HUES6 (cell line): ENCODE measurements around the gene SUSD2.

Experiments
- H3K27ac ChIP-seq: 2 replicates; pipeline ENCODE4 v1.7.0; 2013; ENCODE audit warnings: low read depth, mild to moderate bottlenecking, low read length, inconsistent platforms
- H3K27me3 ChIP-seq: 2 replicates; pipeline ENCODE4 v1.6.1; 2013; ENCODE audit warnings: low read length; ENCODE audit not compliant: control insufficient read depth, insufficient read depth
- H3K36me3 ChIP-seq: 2 replicates; pipeline ENCODE4 v1.6.1; 2013; ENCODE audit warnings: low read length; ENCODE audit not compliant: control insufficient read depth, insufficient read depth
- H3K4me1 ChIP-seq: 2 replicates; pipeline ENCODE4 v1.6.1; 2013; ENCODE audit warnings: low read length; ENCODE audit not compliant: control insufficient read depth, insufficient read depth
- H3K4me3 ChIP-seq: 2 replicates; pipeline ENCODE4 v1.5.1; 2013; ENCODE audit warnings: low read depth, low read length
- H3K9ac ChIP-seq: one replicate; pipeline ENCODE4 v1.6.1; 2013; ENCODE audit warnings: mild to moderate bottlenecking, low read length
- H3K9me3 ChIP-seq: 2 replicates; pipeline ENCODE4 v1.6.1; 2013; ENCODE audit warnings: low read depth, low read length; ENCODE audit not compliant: control insufficient read depth, insufficient read depth

The SUSD2 gene

DNA sequence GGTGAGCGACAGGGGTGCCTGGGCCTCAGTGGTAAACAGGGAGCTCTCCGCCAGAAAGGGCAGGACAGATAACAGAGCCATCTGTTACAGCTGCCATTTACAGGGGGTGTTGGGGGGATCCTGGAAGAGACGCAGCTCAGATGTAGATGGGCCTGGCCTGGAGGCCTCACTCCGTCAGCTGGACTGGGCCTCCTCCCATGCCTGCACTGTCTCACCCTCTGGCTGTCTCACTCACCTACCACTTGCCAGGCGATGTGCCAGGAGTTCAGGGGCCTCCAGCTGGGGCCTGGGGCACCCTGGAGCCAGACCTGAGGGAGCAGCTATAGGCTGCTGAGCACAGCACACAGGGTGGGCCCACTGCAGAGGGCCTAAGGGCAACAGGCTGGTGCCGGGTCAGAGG is 16.3 kb upstream of the SUSD2 start:
- Histone ChIP-seq H3K27me3 (no peaks in the 10 kb centered on the region), H3K9me3 (no peaks in the 10 kb centered on the region), H3K9ac (no peak overlapping the region), H3K4me1 (no peaks in the 10 kb centered on the region), H3K27ac (no peak overlapping the region), H3K4me3 (no peak overlapping the region), H3K36me3 (peaks cover 55% of the 10 kb centered on the region)

GRCh38 chr22:24165673-24166072 is 15.6 kb upstream of the SUSD2 start:
- Histone ChIP-seq H3K27ac (no peak overlapping the region), H3K9me3 (no peaks in the 10 kb centered on the region), H3K4me1 (no peaks in the 10 kb centered on the region), H3K36me3 (peaks cover 59% of the 10 kb centered on the region), H3K27me3 (no peaks in the 10 kb centered on the region), H3K9ac (no peak overlapping the region), H3K4me3 (no peak overlapping the region)

GRCh38 chr22:24166811-24167210 is 14.5 kb upstream of the SUSD2 start:
- Histone ChIP-seq H3K36me3 (peaks cover 66% of the 10 kb centered on the region), H3K9ac (no peak overlapping the region), H3K9me3 (no peaks in the 10 kb centered on the region), H3K4me3 (no peak overlapping the region), H3K27ac (no peak overlapping the region), H3K4me1 (no peaks in the 10 kb centered on the region), H3K27me3 (no peaks in the 10 kb centered on the region)

DNA sequence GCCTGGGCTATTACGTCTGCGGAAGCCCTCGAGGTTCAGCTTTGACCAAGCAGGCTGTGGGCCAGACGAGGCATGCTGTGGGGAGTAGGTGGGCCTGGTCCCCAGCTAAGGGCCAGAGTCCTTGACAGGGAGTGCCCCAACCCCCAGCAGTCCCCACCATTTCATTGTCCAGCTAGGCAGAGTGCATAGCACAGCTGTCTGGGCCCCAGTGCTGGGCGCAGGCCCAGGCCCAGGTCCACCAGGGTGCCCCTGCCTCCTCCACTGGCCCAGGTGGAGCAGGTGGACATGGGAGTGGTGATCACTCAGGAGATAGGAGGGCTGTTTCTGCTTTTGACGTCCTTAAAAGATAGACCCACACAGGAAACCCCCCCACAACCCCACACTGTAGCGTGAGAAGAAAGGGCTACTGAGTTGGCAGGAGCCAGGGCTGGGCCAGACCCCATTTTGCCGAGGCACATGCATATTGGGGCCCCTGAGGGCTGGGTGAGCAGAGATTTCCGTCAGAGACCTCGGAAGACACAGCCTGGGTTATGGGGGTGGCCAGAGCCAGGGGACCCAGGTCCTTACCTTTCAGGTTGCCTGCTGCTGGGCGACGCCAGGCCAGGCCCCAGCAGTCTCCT is 11.7 kb upstream of the SUSD2 start:
- peaks cover 70% of the 10 kb centered on the region for H3K36me3 ChIP-seq
- no peak overlapping the region for H3K4me3 ChIP-seq
- H3K9me3 ChIP-seq, result no peaks in the 10 kb centered on the region
- no peak overlapping the region for H3K27ac ChIP-seq
- no peaks in the 10 kb centered on the region for H3K4me1 ChIP-seq
- no peaks in the 10 kb centered on the region for H3K27me3 ChIP-seq
- H3K9ac ChIP-seq, result no peak overlapping the region

DNA sequence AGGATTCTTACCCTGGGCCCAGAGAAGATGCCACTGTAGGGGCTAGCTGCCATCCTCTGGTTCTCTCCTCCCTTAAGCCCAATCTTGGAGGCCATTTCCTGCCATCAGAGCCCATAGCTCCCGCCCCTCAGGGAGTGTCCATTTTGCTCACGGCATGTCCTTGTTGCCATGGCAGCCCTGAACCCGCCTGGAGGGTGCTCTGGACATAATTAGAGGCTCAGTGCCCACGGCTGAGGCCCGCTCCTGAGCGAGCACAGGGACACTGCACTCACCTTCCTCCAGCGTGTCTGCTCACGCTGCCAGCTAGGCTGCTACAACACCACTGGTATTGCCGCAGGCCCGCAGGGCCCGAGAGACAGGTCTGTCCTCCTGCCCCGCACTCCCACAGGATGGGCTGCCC is 11.1 kb upstream of the SUSD2 start:
- peaks cover 64% of the 10 kb centered on the region for H3K36me3 ChIP-seq
- H3K9ac ChIP-seq, result no peak overlapping the region
- no peaks in the 10 kb centered on the region for H3K27me3 ChIP-seq
- no peaks in the 10 kb centered on the region for H3K9me3 ChIP-seq
- H3K4me1 ChIP-seq, result no peaks in the 10 kb centered on the region
- no peak overlapping the region for H3K27ac ChIP-seq
- H3K4me3 ChIP-seq, result no peak overlapping the region

DNA sequence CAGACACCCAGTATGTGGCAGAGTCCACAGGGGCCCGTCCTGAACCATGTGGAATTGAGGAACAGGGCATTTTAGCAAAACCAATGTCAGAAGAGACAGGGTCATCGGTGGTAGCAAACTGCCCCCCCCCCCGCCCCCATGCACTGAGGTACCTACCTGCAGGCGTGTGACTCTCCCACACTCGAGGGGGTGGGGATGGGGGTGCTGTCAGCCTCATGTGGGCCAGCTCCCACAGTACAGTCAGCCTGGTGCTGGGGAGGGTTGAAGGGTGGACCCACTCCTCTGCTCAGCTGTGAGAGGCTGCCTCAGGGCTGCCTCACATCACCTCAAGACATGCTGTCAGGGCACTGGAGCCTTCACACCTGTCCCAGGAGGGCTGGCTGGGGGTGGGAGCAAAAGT is 10.7 kb upstream of the SUSD2 start:
- H3K27me3 ChIP-seq, result no peaks in the 10 kb centered on the region
- no peaks in the 10 kb centered on the region for H3K9me3 ChIP-seq
- H3K36me3 ChIP-seq, result peaks cover 63% of the 10 kb centered on the region
- no peak overlapping the region for H3K27ac ChIP-seq
- H3K4me1 ChIP-seq, result no peaks in the 10 kb centered on the region
- H3K4me3 ChIP-seq, result no peak overlapping the region
- H3K9ac ChIP-seq, result no peak overlapping the region

GRCh38 chr22:24171822-24172221 is 9.5 kb upstream of the SUSD2 start:
- Histone ChIP-seq H3K27me3 (no peaks in the 10 kb centered on the region), H3K9ac (no peak overlapping the region), H3K4me1 (no peaks in the 10 kb centered on the region), H3K27ac (no peak overlapping the region), H3K9me3 (no peaks in the 10 kb centered on the region), H3K4me3 (no peak overlapping the region), H3K36me3 (peaks cover 59% of the 10 kb centered on the region)

DNA sequence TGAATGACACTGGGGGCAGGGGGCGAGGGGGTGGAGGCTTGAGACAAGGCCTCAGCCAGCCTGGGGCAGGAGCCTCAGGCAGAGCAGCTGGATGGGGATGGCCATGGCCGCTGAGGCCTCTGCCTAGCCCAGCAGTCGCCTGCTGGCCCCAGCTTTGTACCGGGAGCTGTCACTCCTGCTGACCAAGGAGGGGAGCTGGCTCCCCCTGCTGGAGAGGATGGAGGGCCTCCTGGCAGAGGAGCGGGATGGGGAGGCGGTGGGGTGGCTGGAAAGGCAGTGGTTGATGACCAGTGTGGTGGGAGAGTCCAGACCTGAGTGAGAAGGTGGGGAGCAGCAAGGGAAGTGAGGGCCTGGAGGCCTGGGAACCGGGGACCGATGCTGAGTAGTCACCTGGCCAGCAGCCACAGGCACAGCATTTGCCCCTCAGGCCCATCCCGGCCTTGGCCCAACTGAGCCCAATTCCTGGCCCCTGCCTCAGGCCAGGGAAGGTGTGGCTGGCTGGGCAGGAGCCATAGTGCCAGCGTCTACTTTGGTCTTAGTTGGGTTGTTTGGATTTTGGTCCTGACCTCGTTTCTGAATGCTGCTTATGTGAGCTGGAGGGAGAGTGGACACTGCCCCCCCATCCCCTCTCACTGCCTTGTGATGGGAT is 6.0 kb upstream of the SUSD2 start:
- Histone ChIP-seq H3K9me3 (no peaks in the 10 kb centered on the region), H3K9ac (no peak overlapping the region), H3K27ac (no peak overlapping the region), H3K27me3 (no peaks in the 10 kb centered on the region), H3K36me3 (peaks cover 41% of the 10 kb centered on the region), H3K4me1 (peaks cover 5% of the 10 kb centered on the region; the same call in 1 of the 2 replicates), H3K4me3 (no peak overlapping the region)

- no peak overlapping the region for H3K27ac ChIP-seq
- no peaks in the 10 kb centered on the region for H3K27me3 ChIP-seq
- no peaks in the 10 kb centered on the region for H3K9me3 ChIP-seq
- H3K36me3 ChIP-seq, result peaks cover 39% of the 10 kb centered on the region
- H3K9ac ChIP-seq, result no peak overlapping the region
- H3K4me1 ChIP-seq, result peaks cover 8% of the 10 kb centered on the region; the same call in 1 of the 2 replicates
- H3K4me3 ChIP-seq, result no peak overlapping the region
Observed at GRCh38 chr22:24176040-24176439, 5.2 kb upstream of the SUSD2 start.

DNA sequence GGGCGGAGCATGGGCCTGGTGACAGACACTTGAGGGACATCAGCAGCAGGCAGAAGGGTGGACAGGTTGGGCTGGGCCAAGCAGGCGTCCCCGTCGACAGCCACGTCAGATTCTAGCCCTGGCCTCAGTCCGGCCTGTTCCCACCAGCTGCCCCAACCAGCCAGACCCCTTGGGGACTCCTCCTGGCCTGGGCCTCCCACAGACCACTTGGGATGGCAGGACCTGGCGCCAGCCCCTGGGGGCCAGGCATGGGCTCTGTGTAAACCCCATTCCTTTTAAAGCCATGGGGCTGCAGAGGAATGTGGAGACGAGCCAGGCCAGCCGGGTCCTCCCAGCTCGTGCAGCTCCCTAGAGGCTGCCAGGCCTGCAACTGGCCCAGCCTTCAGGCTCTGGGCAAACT is 4.7 kb upstream of the SUSD2 start:
- Histone ChIP-seq H3K9ac (no peak overlapping the region), H3K4me3 (no peak overlapping the region), H3K4me1 (peaks cover 12% of the 10 kb centered on the region), H3K36me3 (peaks cover 33% of the 10 kb centered on the region), H3K27me3 (no peaks in the 10 kb centered on the region), H3K27ac (no peak overlapping the region), H3K9me3 (no peaks in the 10 kb centered on the region)

GRCh38 chr22:24177045-24177444 is 4.2 kb upstream of the SUSD2 start:
- Histone ChIP-seq H3K9ac (no peak overlapping the region), H3K9me3 (no peaks in the 10 kb centered on the region)

More at GRCh38 chr22:24177045-24177444, 4.2 kb upstream of the SUSD2 start:
- Histone ChIP-seq H3K4me3 (no peak overlapping the region), H3K27me3 (no peaks in the 10 kb centered on the region), H3K4me1 (peaks cover 13% of the 10 kb centered on the region), H3K27ac (no peak overlapping the region), H3K36me3 (peaks cover 29% of the 10 kb centered on the region)
